Inflammatory macrophage (primary cell): ENCODE measurements around the gene PLPP1.
A peak's percentile ranks its signal among the peaks of the same experiment; 100 is the strongest.

ENCODE experiments used
- DNase-seq, 2 donors: peaks; one replicate each; pipeline ENCODE4 v3.0.0-alpha.2; 2020 to 2022
- total RNA-seq, 18 experiments: gene quantifications; one replicate each; lab custom pipeline; 2026; ENCODE audit warnings: mixed read lengths in 6 of 18, inconsistent platforms in 2 of 18; lab: John Stamatoyannopoulos, UW

The PLPP1 gene
- 1.7 to 5.6 (median 2.8) reads per million in 18 experiments for total RNA-seq

DNA sequence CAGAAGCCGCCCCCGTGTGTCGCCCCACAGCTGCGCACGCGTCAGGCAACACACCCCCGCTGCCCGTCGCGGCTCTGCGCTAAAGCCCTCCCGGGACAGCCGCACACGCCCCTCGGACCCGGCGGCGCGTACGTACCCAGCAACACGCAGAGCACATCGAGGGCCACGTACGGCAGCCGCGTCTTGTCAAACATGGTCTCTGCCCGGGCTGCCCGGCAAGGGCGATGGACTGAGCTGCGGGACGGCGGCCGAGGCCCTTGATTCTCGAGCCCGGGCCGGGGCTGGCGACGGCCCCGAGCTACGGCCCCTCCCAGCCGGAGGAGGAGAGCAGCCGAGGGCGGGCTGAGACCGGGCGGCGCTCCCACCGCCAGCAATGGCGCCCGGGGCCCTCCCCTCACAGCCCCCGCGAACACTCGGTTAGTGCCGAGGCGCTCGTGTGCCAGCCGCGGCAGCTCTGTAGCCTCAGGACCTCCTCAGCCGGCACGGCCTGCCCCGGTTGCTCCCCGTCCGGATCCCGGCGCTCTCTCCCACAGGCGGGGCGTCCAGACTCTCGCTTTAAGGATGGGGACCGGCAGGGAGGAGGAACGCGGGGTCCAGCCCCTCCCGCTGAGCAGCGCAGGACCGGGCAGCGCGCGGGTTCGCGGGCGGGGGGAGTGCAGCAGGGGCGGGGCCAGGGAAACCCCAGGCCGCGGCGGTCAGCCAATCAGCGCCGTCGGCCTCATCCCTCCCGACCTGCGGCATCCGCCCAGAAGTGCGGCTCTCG lies at the start of gene PLPP1:
PLPP1 (minus strand) TSS at position 529 of the 763 bp plus-strand sequence; CDS start at position 194, 335 bp downstream.
- DNase-seq = peak; percentile 50 to 71

DNA sequence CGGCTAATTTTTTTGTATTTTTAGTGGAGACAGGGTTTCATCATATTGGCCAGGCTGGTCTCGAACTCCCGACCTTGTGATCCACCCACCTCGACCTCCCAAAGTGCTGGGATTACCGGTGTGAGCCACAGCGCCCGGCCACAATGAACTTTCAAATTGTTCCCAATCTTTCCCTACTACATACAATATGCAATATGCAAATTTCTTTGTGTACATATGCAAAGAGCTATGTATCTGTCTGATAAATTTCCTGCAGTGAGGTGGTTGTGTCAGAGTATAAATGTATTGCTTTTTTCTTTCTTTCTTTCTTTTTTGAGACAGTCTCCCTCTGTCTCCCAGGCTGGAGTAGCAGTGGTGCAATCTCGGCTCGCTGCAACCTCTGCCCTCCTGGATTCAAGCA lies 48.8 kb upstream of the PLPP1 start:
- no peak for DNase-seq

GRCh38 chr5:55582256-55582655 lies 47.5 kb upstream of the PLPP1 start:
- DNase-seq = peak; percentile 33 to 40

GRCh38 chr5:55580042-55580441 lies 45.3 kb upstream of the PLPP1 start:
- no peak for DNase-seq

DNA sequence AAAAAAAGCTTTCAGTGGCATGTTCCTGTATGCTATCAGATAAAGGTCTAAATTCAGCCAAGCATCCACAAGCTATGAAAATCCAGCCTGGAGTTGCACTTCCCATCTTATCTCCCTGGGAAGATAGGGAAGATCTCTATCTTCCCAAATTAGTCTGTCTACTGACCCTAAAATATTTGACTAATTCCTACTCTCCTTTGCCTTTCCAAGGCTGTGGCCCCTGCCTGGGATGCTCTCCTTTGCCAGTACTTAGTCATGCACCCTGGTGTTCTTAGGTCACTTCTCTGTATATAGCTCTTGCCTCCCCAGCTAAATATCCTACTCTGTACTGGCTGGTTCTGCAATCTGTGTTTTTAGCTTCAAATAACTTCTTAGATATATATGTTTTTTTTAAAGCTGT lies 44.0 kb upstream of the PLPP1 start:
- peak in 1 of 2 donors; percentile 9 for DNase-seq

GRCh38 chr5:55577353-55578060 lies 42.7 kb upstream of the PLPP1 start:
- no peak for DNase-seq

- no peak for DNase-seq
Measured at GRCh38 chr5:55576661-55577060, 41.9 kb upstream of the PLPP1 start.

DNA sequence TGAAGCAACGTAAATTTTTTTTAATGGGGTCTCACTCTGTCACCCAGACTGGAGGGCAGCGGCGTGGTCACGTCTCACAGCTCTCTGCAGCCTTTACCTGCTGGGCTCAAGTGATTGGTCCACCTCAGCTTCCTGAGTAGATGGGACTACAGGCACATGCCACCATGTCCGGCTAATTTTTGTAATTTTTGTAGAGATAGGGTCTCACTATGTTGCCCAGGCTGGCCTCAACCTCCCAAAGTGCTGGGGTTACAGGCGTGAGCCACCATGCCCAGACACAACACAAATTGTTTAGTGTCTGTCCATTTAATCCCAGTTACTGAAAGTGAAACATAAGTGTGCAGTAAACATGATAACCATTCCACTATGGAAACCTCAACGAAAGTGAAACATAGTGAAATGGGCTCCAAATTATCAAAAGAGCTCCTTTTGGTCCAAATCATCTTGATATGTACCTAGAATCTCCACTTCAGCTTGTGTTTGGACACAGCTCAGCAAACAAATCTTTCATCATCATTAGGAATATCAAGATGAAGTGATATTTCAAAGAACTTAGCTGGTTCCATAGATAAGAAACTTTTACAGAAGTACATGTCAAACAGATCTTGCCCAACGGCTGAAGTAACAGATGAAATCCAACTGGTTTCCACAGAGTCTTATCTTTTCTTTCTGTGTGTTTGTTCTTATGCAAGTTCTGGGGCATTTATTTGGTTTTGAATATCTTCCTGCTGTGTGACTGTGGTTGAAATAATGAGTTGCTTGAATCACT lies 41.2 kb upstream of the PLPP1 start:
- peak; percentile 24 to 35 for DNase-seq

GRCh38 chr5:55572600-55572999 lies 37.8 kb upstream of the PLPP1 start:
- DNase-seq = no peak

GRCh38 chr5:55572020-55572419 lies 37.3 kb upstream of the PLPP1 start:
- DNase-seq = no peak

DNA sequence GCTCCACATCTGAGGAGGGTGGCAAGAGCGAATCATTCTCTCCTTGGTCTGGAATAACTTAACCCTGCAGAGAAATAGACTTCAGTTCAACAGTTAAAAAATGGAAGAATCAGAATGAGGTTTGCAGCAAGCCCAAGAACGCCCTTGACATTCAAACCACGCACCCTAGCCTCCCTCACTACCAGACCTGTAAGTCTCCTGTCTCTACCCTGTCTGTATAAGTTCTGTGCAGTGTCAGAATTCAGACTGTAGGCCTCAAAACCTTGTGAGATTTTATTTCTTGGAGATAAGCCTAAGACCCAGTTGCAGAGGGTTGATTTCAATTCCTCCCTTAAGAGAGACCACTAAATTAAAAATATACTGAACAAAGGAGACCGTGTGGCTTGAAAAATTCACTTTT lies 35.8 kb upstream of the PLPP1 start:
- no peak for DNase-seq

DNA sequence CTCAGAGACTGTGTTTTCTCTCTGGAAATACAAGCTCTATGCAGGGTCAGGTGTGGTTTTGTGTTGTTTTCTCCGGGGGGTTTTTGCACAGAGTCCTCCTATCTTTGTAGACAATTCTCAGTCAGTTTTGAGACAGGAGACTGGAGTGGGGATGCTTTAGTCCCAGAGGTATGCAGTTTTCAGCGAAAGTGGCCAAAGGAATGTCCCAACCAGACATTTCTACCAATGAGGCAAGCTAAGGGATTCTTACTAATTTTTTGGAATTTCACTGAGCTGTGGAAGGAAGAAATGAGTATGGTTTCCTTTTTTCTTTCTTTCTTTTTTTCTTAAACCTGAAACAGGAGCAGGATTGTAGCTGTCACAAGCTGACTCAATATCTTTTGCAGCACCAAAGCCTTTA lies 35.3 kb upstream of the PLPP1 start:
- no peak for DNase-seq

DNA sequence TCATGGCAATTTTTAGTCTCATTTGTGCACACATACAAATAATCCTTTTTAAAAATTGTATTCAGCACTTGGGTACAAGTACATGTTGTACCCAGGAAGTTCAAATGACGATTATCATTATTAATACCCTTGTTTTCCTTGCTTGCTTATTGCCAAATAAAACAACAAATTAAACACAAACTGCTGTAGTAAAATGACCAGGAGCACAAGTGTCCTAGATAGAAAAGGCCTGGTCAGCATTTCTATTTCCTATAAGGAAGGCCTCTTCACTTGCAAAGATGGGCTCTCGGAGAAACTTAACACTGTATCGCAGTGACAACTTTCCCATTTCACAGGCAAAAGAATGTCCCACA lies 34.7 kb upstream of the PLPP1 start:
- DNase-seq = no peak

DNA sequence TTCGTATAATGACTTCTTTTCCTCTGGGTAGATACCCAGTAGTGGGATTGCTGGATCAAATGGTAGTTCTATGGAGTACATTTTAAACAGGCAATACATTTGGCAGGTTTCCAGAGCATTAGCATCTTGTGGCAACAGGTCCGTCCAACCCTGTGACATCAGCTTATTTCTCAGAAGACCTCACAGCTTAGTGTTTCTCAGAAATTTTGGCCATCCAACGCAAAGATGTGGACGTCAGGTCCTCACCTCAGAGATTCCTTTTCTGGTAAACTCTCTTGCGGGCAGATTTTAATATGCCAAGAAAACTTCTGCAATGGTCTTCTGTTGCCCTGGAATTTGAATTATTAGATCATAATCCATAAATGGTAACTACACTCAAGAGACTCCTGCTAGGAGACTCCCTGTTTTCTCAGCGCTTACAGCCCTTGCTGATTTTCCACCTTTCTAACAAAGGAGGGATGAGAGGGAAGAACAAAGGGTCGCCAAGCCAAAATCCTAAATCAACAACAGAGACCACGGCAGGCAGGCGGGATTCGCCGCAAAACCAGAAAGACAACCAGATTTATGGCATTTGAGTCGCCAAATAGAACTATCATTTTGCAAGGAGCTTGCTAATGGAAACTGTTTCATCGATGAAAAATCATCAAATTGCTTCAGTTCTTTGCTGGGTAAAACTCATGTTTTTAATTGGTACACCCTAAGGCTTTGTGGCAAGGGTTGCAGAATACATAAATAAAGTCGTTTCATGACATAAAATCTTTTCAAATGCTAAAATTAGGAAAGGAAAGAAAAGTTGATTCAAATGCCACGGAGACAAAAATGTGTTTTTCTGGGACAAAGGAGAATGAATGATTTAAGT lies 34.1 kb upstream of the PLPP1 start:
- no peak for DNase-seq

DNA sequence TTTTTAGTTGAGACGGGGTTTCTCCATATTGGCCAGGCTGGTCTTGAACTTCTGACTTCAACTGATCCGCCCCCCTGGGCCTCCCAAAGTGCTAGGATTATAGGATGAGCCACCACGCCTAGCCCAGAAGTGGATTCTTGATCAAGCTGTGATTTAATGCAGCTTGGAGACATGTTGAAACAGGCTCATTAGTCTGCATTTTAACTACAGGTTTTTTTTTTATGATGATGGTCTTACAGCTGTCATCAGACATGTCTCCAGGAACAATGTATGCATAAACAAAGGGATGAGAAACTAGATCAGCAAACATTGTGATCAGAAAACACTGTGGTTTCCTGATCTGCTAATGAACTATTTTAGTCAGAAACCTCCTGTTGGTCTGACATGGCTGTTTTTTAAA lies 30.0 kb upstream of the PLPP1 start:
- DNase-seq = no peak

- no peak for DNase-seq
Measured at GRCh38 chr5:55558484-55558883, 23.7 kb upstream of the PLPP1 start.

GRCh38 chr5:55557123-55557522 lies 22.4 kb upstream of the PLPP1 start:
- no peak for DNase-seq

GRCh38 chr5:55554585-55555202 lies 19.9 kb upstream of the PLPP1 start:
- DNase-seq = no peak

DNA sequence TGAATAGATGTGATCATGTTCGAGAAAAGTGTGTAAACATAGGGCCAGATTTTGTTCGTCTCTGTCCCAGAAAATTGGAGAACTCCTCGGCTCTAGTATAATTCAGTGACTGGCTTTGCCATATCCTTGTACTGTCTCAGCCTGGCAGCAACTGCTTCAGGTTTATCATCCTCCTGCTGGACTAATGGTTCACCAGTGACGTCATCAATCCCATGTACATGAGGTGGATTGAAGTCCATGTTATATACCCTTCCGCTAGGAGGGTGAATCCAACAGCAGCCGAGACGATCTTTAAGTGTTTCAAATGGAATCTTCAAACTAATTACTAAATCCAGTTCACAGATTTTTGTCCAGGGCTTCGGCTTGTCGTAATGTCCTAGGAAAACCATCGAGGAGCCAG lies 17.1 kb upstream of the PLPP1 start:
- no peak for DNase-seq

DNA sequence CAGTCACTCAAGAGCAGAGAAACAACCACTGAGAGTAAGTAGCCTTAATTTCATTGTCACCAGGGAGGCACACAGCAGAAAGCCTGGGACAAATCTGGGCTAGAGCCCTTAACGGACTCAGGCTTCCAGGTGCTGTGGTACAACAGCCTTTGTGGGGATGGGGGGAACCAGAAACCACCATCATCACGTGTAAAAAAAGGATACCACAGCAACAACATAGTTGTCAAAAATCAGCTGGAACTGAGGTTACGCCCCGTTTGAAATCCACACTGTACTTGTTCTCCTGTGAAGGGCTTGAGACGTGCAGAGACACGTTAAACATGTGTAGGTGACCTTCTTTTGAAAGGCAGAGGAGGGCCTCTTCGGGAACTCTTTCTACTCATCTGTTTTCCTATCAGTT lies 16.6 kb upstream of the PLPP1 start:
- DNase-seq = no peak

GRCh38 chr5:55547781-55548180 lies 13.0 kb upstream of the PLPP1 start:
- no peak for DNase-seq

- DNase-seq = no peak
Measured at GRCh38 chr5:55546947-55547346, 12.2 kb upstream of the PLPP1 start.
